Measurements from ENCODE around the gene C1orf56.

GRCh38 chr1:151069103-151069486 is 21.5 kb downstream of the C1orf56 start:
- TF ChIP-seq CTCF (IDR thresholded peaks at IDR 0.05; ENCODE audit: low read depth, low read length): no peak
- TF ChIP-seq EZH2phosphoT487 (IDR thresholded peaks at IDR 0.05; ENCODE audit: low read depth): no peak
